D721Med (cell line): ENCODE data around the gene RAD54L.

Source experiments
- DNase-seq: peaks from one replicate; pipeline ENCODE4 v3.0.0; 2011; ENCODE audit warnings: low spot score; ENCODE audit not compliant: insufficient read length
- FAIRE-seq: peaks from 2 replicates; lab custom pipeline; 2011; peaks lifted over from hg19 to GRCh38; lab: Jason Lieb, UNC
- TF ChIP-seq, protein P1 (sequence below): IDR thresholded peaks from 2 replicates; pipeline ENCODE4 v1.5.1; 2012; ENCODE audit warnings: mild to moderate bottlenecking, control low read depth; ENCODE audit not compliant: insufficient read depth; ENCODE audit errors: missing control alignments

Gene RAD54L

DNA sequence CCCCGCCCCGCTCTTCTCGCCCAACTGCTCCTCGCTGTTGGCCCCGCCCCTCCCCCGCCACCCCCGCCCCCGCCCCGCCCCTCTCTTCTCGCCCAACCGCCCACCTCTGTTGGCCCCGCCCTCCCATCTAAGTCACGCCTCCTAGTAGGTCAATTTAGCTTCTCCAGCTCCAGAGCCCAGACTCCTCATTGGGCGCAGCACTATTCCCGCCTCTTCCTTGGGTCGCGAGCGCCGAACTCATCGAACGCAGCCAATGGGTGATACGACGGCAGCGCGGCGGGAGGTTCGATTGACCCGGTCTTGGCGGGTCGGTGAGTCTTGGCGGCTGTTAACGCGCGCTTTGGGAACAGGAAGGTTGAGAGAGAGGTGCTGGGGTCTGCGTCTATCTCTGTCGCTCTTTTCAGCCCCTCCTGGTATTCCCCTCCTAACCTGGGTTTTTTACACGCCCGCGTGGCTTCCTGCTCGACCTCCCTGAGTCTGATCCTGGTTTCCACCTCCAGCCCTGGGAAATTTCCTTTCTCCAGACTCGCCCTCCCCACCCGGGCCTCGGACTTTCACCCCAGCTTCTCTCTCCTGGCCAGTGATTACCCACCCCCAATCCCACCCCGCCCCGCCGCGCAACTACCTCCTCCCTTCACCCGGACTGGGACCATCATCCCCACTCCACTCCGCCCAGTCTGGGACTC, at the start of gene RAD54L:
TSS of gene RAD54L (plus strand) at position 328 of the 686 bp plus-strand sequence. CDS start 643 bp downstream, outside the sequence.
- TF ChIP-seq, protein P1, sequence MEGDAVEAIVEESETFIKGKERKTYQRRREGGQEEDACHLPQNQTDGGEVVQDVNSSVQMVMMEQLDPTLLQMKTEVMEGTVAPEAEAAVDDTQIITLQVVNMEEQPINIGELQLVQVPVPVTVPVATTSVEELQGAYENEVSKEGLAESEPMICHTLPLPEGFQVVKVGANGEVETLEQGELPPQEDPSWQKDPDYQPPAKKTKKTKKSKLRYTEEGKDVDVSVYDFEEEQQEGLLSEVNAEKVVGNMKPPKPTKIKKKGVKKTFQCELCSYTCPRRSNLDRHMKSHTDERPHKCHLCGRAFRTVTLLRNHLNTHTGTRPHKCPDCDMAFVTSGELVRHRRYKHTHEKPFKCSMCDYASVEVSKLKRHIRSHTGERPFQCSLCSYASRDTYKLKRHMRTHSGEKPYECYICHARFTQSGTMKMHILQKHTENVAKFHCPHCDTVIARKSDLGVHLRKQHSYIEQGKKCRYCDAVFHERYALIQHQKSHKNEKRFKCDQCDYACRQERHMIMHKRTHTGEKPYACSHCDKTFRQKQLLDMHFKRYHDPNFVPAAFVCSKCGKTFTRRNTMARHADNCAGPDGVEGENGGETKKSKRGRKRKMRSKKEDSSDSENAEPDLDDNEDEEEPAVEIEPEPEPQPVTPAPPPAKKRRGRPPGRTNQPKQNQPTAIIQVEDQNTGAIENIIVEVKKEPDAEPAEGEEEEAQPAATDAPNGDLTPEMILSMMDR, result no peak
- DNase-seq (no peak), FAIRE-seq (no peak)

GRCh38 chr1:46197964-46198811, 49.4 kb upstream of the RAD54L start, which contains the start of gene POMGNT1:
TSS of gene POMGNT1 (minus strand) at chr1:46198434. CDS start at chr1:46197821, 613 bp downstream.
- TF ChIP-seq, protein P1, result peak; percentile 6
- DNase-seq (peak; percentile 94), FAIRE-seq (no peak)

GRCh38 chr1:46199233-46199749, 48.3 kb upstream of the RAD54L start:
- no peak for FAIRE-seq
- no peak for DNase-seq

GRCh38 chr1:46203738-46204405, 43.7 kb upstream of the RAD54L start:
- FAIRE-seq, result no peak
- TF ChIP-seq, protein P1, result no peak
- no peak for DNase-seq

More at GRCh38 chr1:46199233-46199749, 48.3 kb upstream of the RAD54L start:
- TF ChIP-seq, protein P1, result no peak

DNA sequence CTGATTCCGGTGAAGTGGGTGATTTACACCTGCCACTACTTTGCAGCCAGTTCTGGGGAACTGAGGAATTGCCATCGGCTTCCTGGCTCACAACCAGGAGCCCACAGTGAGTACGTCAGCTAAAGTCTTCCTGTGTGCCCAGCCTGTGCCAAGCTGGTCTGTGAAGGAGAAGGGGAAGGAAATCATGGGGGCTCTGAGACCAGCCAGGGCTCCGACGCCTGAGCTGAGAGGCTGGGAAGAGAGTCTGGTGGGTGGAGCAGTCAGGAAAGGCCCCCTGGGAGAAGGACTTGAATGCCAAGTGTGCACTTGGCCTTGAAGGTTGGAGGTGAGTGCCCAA, 43.2 kb upstream of the RAD54L start:
- no peak for FAIRE-seq
- no peak for DNase-seq
- TF ChIP-seq, protein P1, result no peak

DNA sequence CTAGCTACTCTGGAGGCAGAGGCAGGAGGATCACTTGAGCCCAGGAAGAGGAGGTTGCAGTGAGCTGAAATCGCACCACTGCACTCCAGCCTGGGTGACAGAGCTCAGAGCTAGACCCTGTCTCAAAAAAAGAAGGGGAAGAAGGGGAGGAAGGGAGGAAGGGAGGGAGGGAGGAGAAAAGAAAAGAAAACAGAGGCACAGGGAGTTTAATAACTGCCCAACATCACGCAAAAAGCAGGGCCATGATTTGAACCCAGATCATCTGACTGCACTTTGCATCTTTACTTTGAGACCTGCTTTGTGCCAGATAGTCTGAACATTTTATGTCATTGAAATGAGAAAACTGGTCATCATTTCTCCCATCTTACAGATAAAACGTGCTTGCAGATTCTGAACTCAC, 42.4 kb upstream of the RAD54L start:
- no peak for FAIRE-seq
- DNase-seq, result no peak
- TF ChIP-seq, protein P1, result no peak
